Smooth muscle cell (in vitro differentiated cells): ENCODE measurements around the gene RAB10. TPM values are rescaled to one million over a fixed set of nuclear protein-coding genes. Genes with fewer than 3 reads are reported as not detected.

Experiments used
- DNase-seq: peaks from one replicate; lab custom pipeline; 2025; ENCODE audit not compliant: unreplicated experiment; lab: John Stamatoyannopoulos, UW
- H2AFZ ChIP-seq: fragments of 200-600 bp; sonication (generic); 2 replicates; pipeline ENCODE4 v1.6.0; 2016; ENCODE audit warnings: antibody characterized with exemption, low read depth, mild to moderate bottlenecking
- H3F3A ChIP-seq: fragments of 200-600 bp; sonication (generic); 2 replicates; pipeline ENCODE4 v1.6.0; 2017; ENCODE audit warnings: antibody characterized with exemption, low read depth
- H3K27ac ChIP-seq: fragments of 200-600 bp; sonication (generic); 2 replicates; pipeline ENCODE4 v1.5.1; 2016; ENCODE audit warnings: low read depth, mild to moderate bottlenecking
- H3K27me3 ChIP-seq: fragments of 200-600 bp; sonication (generic); 2 replicates; pipeline ENCODE4 v1.6.1; 2016; ENCODE audit warnings: low read depth, mild to moderate bottlenecking
- H3K36me3 ChIP-seq: fragments of 200-600 bp; sonication (generic); 2 replicates; pipeline ENCODE4 v1.5.1; 2016; ENCODE audit warnings: low read depth
- H3K4me1 ChIP-seq: fragments of 200-600 bp; sonication (generic); 2 replicates; pipeline ENCODE4 v1.5.1; 2016; ENCODE audit warnings: low read depth
- H3K4me2 ChIP-seq: fragments of 200-600 bp; sonication (generic); 2 replicates; pipeline ENCODE4 v1.6.0; 2016; ENCODE audit warnings: mild to moderate bottlenecking
- H3K4me3 ChIP-seq: fragments of 200-600 bp; sonication (generic); 2 replicates; pipeline ENCODE4 v1.5.1; 2016; ENCODE audit warnings: mild to moderate bottlenecking
- H3K79me2 ChIP-seq: fragments of 200-600 bp; sonication (generic); 2 replicates; pipeline ENCODE4 v1.6.0; 2016; ENCODE audit warnings: low read depth, mild to moderate bottlenecking
- H3K9ac ChIP-seq: fragments of 200-600 bp; sonication (generic); 2 replicates; pipeline ENCODE4 v1.6.0; 2016; ENCODE audit warnings: low read depth
- H3K9me3 ChIP-seq: fragments of 200-600 bp; sonication (generic); replicated peaks from 2 replicates; pipeline ENCODE4 v1.5.1; 2016; ENCODE audit warnings: low read depth
- H4K20me1 ChIP-seq: fragments of 200-600 bp; sonication (generic); 2 replicates; pipeline ENCODE4 v1.6.0; 2016; ENCODE audit warnings: low read depth
- CTCF ChIP-seq: fragments of 200-600 bp; sonication (generic); IDR thresholded peaks from 2 replicates; pipeline ENCODE4 v1.5.1; 2017; ENCODE audit warnings: borderline replicate concordance, mild to moderate bottlenecking, antibody characterized with exemption; ENCODE audit not compliant: insufficient read depth, poor library complexity, severe bottlenecking
- WGBS: methylation state at CpG from one replicate; pipeline ENCODE4 v1.1.7; 2016; ENCODE audit warnings: low lambda C conversion rate; 5-methylcytosine and 5-hydroxymethylcytosine counted together
- polyA plus RNA-seq: library from polyadenylated mRNA; unstranded; fragments of >200 nt; fragmentation: Nextera tagmentation; extraction: Ambion mirVana; gene quantifications from 2 replicates; pipeline ENCODE4 v1.2.1, GENCODE V29; 2016
- total RNA-seq: library from RNA; depleted of rRNA; stranded (reverse); fragments of >200 nt; gene quantifications from 2 replicates; pipeline ENCODE4 v1.2.3, GENCODE V29; 2014

The RAB10 gene
- total and polyA plus RNA-seq, 2 experiments from 2014 or later: 101 to 149 TPM

DNA sequence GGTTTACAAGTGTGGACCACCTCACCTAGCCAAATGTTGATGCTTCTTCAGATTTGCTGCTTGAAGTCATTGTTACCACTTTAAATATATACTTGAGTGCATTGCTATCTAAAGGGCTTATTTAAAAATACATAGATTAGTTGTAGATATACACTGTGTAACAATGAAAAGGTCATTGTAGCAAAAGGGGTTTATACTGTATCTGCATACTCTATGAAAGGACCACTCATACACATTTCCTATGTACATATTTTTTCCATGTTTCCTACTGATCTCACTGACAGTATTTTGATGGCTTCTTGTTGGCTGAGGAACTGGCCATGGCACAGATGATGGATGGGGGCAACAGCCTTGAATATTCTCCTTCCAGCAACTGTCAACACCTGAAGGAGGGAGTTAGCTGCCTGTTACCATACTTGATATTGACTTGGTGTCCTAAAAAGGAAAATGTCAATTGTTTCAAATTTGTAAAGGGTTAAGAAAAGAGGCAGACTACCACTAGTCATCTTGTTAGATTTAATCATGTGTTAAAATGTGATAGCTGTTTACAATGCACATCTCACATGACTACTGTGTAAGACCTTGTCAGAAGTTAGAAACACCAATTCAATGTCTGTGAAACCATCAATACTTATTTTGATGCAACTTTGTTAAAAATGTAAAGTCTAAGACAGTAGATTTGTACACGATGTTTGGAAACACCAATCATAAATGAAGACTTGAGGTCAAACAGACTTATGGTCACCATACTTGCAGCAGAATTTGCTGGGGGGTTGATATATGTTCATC lies 33.5 kb downstream of the RAB10 start:
- Histone ChIP-seq H3K27ac (peak overlapping the region; percentile 68), H3K9me3 (no peaks in the 10 kb centered on the region), H3K4me3 (no peak overlapping the region), H3K9ac (no peak overlapping the region), H3F3A (peaks cover 12% of the 10 kb centered on the region), H3K27me3 (no peaks in the 10 kb centered on the region), H2AFZ (no peak overlapping the region), H3K4me1 (peaks cover 5% of the 10 kb centered on the region), H3K79me2 (peaks cover 89% of the 10 kb centered on the region), H3K4me2 (no peak overlapping the region), H3K36me3 (no peaks in the 10 kb centered on the region), H4K20me1 (peaks cover 98% of the 10 kb centered on the region)
- WGBS: 96% methylated on average over 1 of the region's 1 CpG
- no peak for DNase-seq
- no peak for TF ChIP-seq CTCF

DNA sequence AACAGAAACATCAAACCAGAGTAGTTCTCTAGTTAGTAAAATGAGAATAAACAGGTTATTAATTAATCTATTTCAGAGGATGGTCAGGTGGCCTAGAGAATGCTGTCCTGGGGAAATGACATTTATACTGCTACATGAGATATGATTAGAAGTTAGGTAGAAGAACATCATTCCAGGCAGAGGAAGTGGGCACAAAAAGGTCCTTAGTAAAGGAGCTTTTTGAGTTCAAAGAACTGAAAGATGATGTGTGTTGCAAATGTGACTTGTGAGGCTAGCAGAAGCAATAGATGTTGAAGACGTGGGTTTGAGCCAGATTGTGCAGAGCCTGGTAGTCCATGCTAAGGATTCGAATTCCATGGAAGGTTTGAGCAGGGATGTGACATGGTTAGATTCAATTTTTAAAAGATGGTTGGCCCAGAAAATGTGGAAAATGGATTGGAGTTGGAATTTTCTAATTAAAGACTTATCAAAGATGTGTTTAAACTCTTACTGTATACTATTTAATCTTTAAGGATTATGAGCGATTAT lies 34.2 kb downstream of the RAB10 start:
- no peak for TF ChIP-seq CTCF
- H3K4me2 ChIP-seq: peak overlapping the region; percentile 69
- no peak overlapping the region for H3K9ac ChIP-seq
- no peak overlapping the region for H2AFZ ChIP-seq
- no peaks in the 10 kb centered on the region for H3K36me3 ChIP-seq
- no peak for DNase-seq
- peaks cover 12% of the 10 kb centered on the region for H3K4me1 ChIP-seq
- WGBS: 54% methylated on average over 3 of the region's 3 CpGs
- peaks cover 89% of the 10 kb centered on the region for H3K79me2 ChIP-seq
- H4K20me1 ChIP-seq: peaks cover 98% of the 10 kb centered on the region
- no peak overlapping the region for H3K4me3 ChIP-seq
- H3K27me3 ChIP-seq: no peaks in the 10 kb centered on the region
- H3K27ac ChIP-seq: peak overlapping the region; percentile 68
- H3K9me3 ChIP-seq: no peaks in the 10 kb centered on the region
- H3F3A ChIP-seq: peaks cover 12% of the 10 kb centered on the region

DNA sequence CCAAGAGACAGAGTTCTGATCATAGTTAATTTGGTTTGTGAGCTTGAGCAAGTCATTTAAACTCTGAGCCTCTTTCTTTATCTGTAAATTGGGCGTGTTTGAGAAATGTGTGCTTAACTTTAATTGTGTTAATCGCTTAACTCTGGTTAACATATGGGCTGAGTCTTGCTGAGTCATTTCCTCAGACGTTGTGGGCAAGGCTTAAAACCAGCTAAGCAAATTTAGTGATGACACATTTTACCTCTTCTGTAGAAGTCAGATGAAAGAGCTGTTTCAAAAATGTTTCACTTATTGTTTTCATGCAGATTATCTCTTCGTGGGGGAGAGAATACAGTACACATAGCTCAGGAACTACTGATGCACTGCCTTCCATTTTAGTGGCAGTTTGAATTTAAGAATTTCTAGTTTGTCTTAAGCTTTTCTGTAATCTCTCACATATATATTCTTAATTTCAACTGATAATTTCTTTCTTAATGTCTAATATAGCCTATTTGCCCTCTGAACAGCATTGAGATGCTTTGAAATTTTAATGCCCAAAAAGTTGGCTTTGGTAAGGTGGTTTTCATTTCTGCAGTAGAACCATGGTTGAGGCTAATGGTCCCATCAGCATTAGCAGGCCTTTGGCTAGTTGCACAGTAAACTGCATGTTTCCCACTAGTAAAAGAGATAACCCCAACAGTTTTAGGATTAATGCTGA lies 34.9 kb downstream of the RAB10 start:
- H3K27ac ChIP-seq: peak overlapping the region; percentile 68
- peaks cover 98% of the 10 kb centered on the region for H4K20me1 ChIP-seq
- no peak for DNase-seq
- WGBS: 0% methylated on average over 4 of the region's 4 CpGs
- TF ChIP-seq CTCF: no peak
- H3K27me3 ChIP-seq: no peaks in the 10 kb centered on the region
- peak overlapping the region; percentile 69 for H3K4me2 ChIP-seq
- H3K79me2 ChIP-seq: peaks cover 89% of the 10 kb centered on the region
- H3K36me3 ChIP-seq: no peaks in the 10 kb centered on the region
- H3K4me3 ChIP-seq: no peak overlapping the region
- no peak overlapping the region for H2AFZ ChIP-seq
- peaks cover 12% of the 10 kb centered on the region for H3F3A ChIP-seq
- H3K9me3 ChIP-seq: no peaks in the 10 kb centered on the region
- peaks cover 16% of the 10 kb centered on the region for H3K4me1 ChIP-seq
- peak overlapping the region; percentile 7 for H3K9ac ChIP-seq
